Stimulated activated CD4-positive, alpha-beta T cell treated with anti-CD3 and anti-CD28 coated beads, TNF-alpha, amount 100 ng/mL, for 1 hour (primary cell): Measurements from ENCODE around the gene KCNIP4.

Source experiments
- DNase-seq, 3 donors: peaks; one replicate each; pipeline ENCODE4 v3.0.0-alpha.2; 2020; ENCODE audit warnings: low read depth in 3 of 3, low spot score in 1 of 3

The KCNIP4 gene

DNA sequence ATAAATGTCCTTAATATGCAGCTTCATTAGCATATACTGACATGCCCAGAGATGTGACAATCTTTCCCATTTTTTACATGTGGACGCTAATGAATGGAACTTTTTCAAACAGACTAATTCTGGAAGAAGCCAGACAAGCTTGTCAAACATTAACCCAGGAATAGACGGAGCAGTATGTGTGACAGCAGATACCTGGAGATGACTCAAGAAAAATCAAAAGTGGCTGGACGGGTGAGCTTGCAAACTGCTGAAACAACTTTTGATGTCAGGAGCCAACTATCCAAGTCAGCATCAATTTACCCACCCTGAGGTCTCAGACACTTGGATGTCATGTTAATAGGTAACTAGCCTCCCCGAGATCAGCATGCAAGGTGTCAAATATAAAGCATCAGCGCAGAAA, 1065.3 kb downstream of the KCNIP4 start:
- no peak for DNase-seq

DNA sequence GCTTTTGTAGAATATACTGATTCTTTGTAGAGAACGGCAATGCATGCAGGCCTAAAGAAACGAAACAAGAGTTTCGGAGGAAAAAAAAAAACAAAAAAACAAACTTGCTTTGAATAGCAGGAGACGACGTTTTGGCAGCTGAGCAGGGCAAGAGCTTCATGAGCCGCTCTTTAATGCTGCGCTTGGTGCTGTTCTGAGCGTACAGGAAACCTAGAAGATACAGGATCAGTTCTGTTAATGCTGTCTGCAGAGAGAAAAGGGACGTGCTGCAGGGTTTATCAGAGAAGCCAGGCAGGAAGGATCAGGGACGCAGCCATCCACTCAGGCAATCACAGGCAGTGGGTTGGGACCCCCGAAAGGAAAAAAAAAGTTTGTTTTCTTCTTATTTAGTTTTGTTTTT, 1066.1 kb downstream of the KCNIP4 start:
- no peak for DNase-seq

- no peak for DNase-seq
These were observed 1066.9 kb downstream of the KCNIP4 start for GRCh38 chr4:20881658-20882057.

- DNase-seq = no peak
These were observed 1069.8 kb downstream of the KCNIP4 start for GRCh38 chr4:20878806-20879205.

DNA sequence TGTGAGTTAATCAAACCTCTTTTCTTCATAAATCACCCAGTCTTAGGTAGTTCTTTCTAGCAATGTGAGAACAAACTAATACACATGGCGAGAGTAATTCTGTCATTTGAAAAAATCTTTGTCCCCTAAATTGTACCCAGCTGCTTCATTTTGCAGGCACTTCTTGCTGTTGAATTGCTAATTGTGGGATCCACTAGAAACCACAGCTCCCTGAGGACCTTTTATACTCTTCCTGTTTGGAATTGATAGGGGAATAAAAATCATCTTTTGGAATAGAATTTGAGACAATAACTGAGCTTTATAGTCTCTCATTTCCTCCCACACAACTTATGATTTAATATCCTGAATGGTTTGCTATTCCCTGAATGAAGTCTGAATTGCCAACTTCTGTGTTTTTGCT, 1078.1 kb downstream of the KCNIP4 start:
- no peak for DNase-seq

- no peak for DNase-seq
These were observed 1080.5 kb downstream of the KCNIP4 start for GRCh38 chr4:20868108-20868507.

- no peak for DNase-seq
These were observed 1087.7 kb downstream of the KCNIP4 start for GRCh38 chr4:20860878-20861277.

GRCh38 chr4:20859097-20859781, 1089.3 kb downstream of the KCNIP4 start:
- DNase-seq = no peak

GRCh38 chr4:20857081-20857480, 1091.5 kb downstream of the KCNIP4 start:
- DNase-seq = no peak

GRCh38 chr4:20847124-20847747, 1101.3 kb downstream of the KCNIP4 start:
- DNase-seq = no peak

DNA sequence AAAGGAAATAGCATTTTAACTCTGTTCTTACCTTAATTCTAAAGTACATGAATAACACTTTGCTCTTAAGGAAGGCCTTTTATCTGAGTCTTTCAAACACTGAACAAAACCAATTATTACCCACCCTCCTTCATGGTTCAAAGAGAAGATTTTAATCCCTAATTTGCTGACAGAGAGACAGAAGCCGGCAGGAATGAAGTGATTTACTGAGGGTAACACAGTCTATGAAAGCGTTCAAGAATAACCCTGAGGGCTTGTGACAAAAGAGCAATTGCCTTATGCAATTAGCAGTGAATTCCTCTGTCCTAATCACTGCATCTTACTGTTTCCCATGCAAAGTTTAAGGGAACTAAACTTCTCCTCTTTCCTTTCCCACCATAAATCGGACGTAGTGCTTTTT, 1104.3 kb downstream of the KCNIP4 start:
- DNase-seq = no peak

- no peak for DNase-seq
These were observed 1107.9 kb downstream of the KCNIP4 start for GRCh38 chr4:20840648-20841190.

DNA sequence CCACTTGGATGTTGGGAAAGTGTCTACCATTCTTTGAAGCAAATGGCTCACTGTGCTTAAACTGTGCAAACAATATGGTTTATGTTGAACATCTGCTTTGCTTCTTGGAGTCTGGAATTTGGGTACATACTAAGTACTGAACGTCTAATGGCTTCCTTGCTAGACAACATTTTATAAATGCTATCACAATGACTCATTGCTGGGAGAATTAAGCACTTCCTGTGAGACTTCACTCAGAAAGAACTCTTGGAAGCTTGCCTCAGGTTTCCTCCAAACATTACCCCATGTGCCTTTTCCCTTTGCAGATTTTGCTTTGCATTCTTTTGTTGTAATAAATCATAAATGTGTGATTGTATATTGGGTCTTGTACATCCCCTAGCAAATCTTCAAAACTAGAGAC, 1108.6 kb downstream of the KCNIP4 start:
- no peak for DNase-seq

DNA sequence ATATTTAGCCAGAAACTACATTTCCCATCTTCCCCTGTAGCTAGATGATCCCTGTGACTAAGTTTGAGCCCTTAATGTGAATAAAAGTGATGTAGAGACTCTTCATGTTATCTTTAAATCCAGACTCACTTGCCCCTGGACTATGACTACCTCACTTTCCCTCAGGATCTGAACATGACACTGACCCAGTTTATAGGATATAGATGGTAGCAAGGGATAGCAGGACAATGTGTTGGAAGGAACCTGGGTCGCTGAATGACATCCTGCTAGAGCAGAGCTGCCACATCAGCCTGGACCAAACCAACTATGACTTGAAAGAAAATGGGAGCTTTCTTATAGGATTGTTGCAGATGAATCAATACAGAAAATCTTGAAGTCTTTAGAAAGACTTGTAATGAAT, 1110.1 kb downstream of the KCNIP4 start:
- no peak for DNase-seq

DNA sequence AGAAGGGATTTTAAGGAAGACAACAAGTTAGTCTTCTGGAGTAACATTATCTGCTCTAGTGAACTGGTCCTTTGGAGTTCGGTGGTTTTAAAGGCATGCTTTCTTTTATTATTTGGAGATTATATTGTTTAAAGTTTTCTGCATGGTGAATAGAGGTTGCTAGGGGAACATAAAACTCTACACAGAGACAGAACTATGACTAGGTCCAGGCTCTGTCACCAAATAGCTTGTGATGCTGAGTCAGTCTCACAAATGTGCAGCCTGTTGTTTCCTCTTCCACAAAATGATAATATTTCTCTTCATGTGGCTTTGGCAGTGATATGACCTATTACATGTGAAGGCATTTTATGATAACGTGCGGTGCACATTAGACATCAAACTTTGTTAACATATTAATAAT, 1115.7 kb downstream of the KCNIP4 start:
- DNase-seq = no peak

DNA sequence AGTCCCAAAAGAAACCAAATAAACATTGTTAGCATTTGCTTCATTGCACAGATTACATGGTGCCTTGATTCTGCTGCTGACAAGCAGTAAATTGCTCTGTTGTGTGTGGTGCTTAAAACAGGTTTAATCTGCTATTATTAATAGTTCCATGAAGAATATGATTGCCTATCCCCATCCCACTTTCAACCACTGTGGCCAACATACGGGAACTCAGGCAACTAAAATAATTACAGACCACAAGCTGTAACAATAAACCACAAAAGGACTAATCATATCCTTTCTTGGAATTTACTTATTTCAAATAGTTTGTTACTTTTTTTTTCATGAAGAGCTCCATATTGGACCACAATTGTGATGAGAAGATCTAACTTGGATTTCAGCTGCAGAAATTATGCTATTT, 1116.8 kb downstream of the KCNIP4 start:
- DNase-seq = no peak

GRCh38 chr4:20829617-20830357, 1118.8 kb downstream of the KCNIP4 start:
- no peak for DNase-seq

- no peak for DNase-seq
These were observed 1123.1 kb downstream of the KCNIP4 start for GRCh38 chr4:20825505-20825904.

DNA sequence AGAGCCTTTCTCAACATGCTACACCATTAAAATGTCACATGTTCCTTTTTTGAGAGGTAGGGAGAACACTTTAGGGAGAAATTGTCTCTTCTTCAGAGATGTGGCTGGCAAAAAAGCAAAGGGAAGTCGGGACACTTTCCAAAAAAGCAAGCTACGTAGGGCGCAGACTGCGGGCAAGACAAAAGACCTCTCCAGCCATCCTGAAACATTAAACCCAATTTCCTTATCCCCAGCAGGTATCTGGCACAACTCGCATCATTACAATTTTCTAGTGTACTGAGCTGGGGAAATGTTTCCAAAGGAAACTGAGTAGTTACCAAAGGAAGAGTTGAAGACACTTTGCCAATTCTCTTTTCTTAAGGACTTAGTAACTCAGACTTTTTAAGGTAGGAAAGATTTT, 1132.3 kb downstream of the KCNIP4 start:
- DNase-seq = no peak

DNA sequence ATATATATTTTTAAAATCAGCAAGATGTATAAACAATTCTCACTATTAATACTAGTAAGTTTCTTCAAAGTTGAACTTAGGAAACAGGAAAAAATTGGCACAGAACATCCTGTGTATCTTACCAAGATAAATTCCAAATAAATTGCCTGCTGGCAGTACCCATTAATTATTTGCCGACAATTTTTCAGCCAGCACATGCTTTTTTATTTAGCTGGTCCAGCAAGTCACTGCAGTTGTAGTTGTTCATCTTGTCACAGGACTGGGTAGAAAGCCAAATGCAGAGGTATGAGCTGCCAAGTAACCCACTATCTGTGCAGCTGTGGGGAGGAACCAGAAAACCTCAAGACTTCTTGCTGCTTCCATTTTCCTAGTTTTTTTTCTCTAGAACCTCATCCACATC, 1134.9 kb downstream of the KCNIP4 start:
- no peak for DNase-seq

GRCh38 chr4:20809812-20810211, 1138.8 kb downstream of the KCNIP4 start:
- no peak for DNase-seq

- no peak for DNase-seq
These were observed 1142.9 kb downstream of the KCNIP4 start for GRCh38 chr4:20805716-20806115.
